Activated CD8-positive, alpha-beta T cell treated with anti-CD3 and anti-CD28 coated beads for 36 hours (primary cell): ENCODE data around the gene KLHL25. TPM values are rescaled to one million over a fixed set of nuclear protein-coding genes. Genes with fewer than 3 reads are reported as not detected.

Source experiments
- ATAC-seq: fragments of 200-7000 bp; cut with Tn5 transposase; one replicate; pipeline ENCODE4 v1.10.0; 2021; ENCODE audit warnings: mild to moderate bottlenecking, moderate library complexity
- CTCF ChIA-PET: fragments of 350-600 bp; sonication (Branson Sonifier 250); formaldehyde crosslinking; loops from one replicate; lab custom pipeline; 2021; ENCODE audit warnings: antibody characterized with exemption; lab: Charles Lee
- POLR2A ChIA-PET: fragments of 350-600 bp; sonication (Branson Sonifier 250); formaldehyde crosslinking; loops from one replicate; lab custom pipeline; 2021; ENCODE audit warnings: antibody characterized with exemption; lab: Charles Lee
- DNase-seq: peaks from one replicate; pipeline ENCODE4 v3.0.0-alpha.2; 2020
- H3K27ac Mint-ChIP-seq: one replicate; pipeline ENCODE4 v1.8.0; 2021; ENCODE audit warnings: mild to moderate bottlenecking, mixed read lengths
- H3K27me3 Mint-ChIP-seq: one replicate; pipeline ENCODE4 v1.8.0; 2021; ENCODE audit warnings: mixed read lengths
- H3K36me3 Mint-ChIP-seq: one replicate; pipeline ENCODE4 v1.8.0; 2021; ENCODE audit warnings: low read depth, mixed read lengths
- H3K4me1 Mint-ChIP-seq: one replicate; pipeline ENCODE4 v1.8.0; 2021; ENCODE audit warnings: low read depth, mixed read lengths
- H3K4me3 Mint-ChIP-seq: one replicate; pipeline ENCODE4 v1.8.0; 2021; ENCODE audit warnings: mild to moderate bottlenecking, moderate library complexity, mixed read lengths
- H3K9me3 Mint-ChIP-seq: one replicate; pipeline ENCODE4 v1.8.0; 2021; ENCODE audit warnings: mixed read lengths
- CTCF ChIP-seq: fragments of 200-600 bp; IDR thresholded peaks from one replicate; pipeline ENCODE4 v1.8.0; 2022; ENCODE audit warnings: antibody characterized with exemption, mild to moderate bottlenecking
- intact Hi-C: fragments of 100-400 bp; cut with micrococcal nuclease; formaldehyde crosslinking; loops from one replicate; pipeline ENCODE4 v1.10.0; 2022
- total RNA-seq, 2 experiments: library from RNA; stranded (reverse); gene quantifications; one replicate each; pipeline ENCODE4 v1.2.3, GENCODE V29; 2021

Gene KLHL25
- total RNA-seq, 2 experiments from 2014 or later = 2.9 to 3.3 TPM

GRCh38 chr15:85718271-85718971, 76.3 kb downstream of the KLHL25 start:
- no peaks in the 10 kb centered on the region for H3K27me3 Mint-ChIP-seq
- TF ChIP-seq CTCF = no peak
- intact Hi-C loops = no loop called here
- no peaks in the 10 kb centered on the region for H3K9me3 Mint-ChIP-seq
- no peak overlapping the region for H3K4me3 Mint-ChIP-seq
- DNase-seq (no peak), ATAC-seq (no peak)
- H3K4me1 Mint-ChIP-seq = peaks cover 43% of the 10 kb centered on the region
- H3K27ac Mint-ChIP-seq = peak overlapping the region; percentile 64
- ChIA-PET POLR2A (interaction anchor here (2.5 kb wide), 1 partner anchor 11 kb away, joined by 7 read pairs; no protein-coding TSS in a partner anchor), CTCF (no interaction called here)
- peaks cover 62% of the 10 kb centered on the region for H3K36me3 Mint-ChIP-seq

DNA sequence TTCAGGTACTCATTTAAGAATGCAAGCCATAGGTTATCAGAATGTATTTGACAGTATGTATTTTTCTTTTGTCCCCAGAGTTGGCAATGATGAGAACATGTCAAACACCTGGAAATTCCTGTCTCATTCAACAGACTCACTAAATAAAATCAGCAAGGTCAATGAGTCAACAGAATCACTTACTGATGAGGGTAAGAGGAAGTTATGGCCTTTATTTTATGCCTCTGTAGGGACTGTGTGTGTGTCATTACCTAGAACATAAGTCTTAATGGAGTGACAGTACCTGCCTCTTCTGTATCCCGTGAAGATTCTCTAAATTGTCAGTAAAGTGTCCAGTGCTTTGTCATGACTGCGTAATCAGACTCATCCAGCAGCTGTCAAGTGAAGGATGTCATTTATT, 77.5 kb downstream of the KLHL25 start:
- peaks cover 41% of the 10 kb centered on the region for H3K4me1 Mint-ChIP-seq
- no peaks in the 10 kb centered on the region for H3K27me3 Mint-ChIP-seq
- TF ChIP-seq CTCF = no peak
- ATAC-seq (peak; percentile 30), DNase-seq (no peak)
- no peak overlapping the region for H3K4me3 Mint-ChIP-seq
- H3K9me3 Mint-ChIP-seq = no peaks in the 10 kb centered on the region
- H3K27ac Mint-ChIP-seq = peak overlapping the region; percentile 53
- ChIA-PET CTCF (no interaction called here), POLR2A (no interaction called here)
- intact Hi-C loops = no loop called here
- H3K36me3 Mint-ChIP-seq = peaks cover 58% of the 10 kb centered on the region

DNA sequence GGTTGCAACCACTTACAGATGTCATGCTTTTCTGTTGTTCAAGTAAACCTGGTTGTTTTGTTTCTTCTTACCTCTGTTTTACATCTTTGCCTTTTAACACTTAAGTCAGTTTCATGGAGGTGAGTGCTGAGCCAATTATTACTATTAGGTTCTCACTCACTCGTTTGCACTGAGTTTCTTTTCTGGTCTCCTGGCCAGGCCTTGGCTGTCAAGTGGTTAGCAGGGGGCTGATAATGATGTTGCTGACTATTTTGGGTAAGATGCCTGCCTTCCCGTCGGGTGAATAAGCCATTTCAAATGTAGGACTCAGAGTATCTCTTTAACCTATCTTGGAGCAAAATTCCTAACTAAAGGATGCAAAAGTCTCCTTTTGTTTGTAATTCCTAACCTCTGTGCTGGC, 78.5 kb downstream of the KLHL25 start:
- Mint-ChIP-seq H3K27me3 (no peaks in the 10 kb centered on the region), H3K9me3 (no peaks in the 10 kb centered on the region), H3K36me3 (peaks cover 59% of the 10 kb centered on the region), H3K4me3 (no peak overlapping the region), H3K27ac (peak overlapping the region; percentile 53), H3K4me1 (peaks cover 47% of the 10 kb centered on the region)
- no peak for ATAC-seq
- DNase-seq = no peak
- no peak for TF ChIP-seq CTCF
- intact Hi-C loops = no loop called here
- POLR2A ChIA-PET = no interaction called here
- CTCF ChIA-PET = no interaction called here

DNA sequence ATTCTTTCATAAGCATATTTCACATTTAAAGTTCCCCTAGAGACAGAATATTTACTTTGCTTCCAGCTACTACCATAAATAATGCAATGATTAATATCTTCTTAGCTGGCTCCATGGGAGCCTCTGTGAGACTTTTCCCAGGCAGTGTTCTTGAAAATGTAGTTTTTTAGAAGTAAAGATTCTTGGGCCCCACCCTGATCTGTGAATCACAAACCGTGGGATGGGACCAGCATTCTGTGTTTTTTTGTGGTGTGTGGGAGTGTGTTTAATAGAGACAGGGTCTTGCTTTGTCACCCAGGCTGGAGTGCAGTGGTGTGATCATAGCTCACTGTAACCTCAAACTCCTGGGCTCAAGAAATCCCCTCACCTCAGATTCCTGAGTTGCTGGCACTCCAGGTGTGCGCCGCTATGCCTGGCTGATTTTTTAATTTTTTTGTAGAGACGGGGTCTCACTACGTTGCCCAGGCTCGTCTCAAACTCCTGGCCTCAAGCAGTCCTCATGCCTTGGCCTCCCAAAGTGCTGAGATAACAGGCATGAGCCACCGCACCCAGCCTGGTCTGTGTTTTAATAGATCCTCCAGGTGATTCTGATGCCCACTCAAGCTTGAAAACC, 83.0 kb downstream of the KLHL25 start:
- POLR2A ChIA-PET = no interaction called here
- intact Hi-C loops = no loop called here
- peaks cover 56% of the 10 kb centered on the region for H3K36me3 Mint-ChIP-seq

More for the DNA sequence above, 83.0 kb downstream of the KLHL25 start:
- Mint-ChIP-seq H3K9me3 (no peaks in the 10 kb centered on the region), H3K4me1 (peaks cover 61% of the 10 kb centered on the region), H3K4me3 (no peak overlapping the region), H3K27me3 (no peaks in the 10 kb centered on the region), H3K27ac (peak overlapping the region; percentile 35)
- DNase-seq (peak; percentile 20), ATAC-seq (no peak)
- CTCF ChIA-PET = interaction anchor here (1.1 to 1.7 kb wide), 3 partner anchors 18 to 129 kb away, joined by 3 to 6 read pairs (median 5); no protein-coding TSS in a partner anchor
- TF ChIP-seq CTCF = no peak
